ENCODE measurements around the gene FAM168B. TPM values are rescaled to one million over a fixed set of nuclear protein-coding genes. Genes with fewer than 3 reads are reported as not detected.

FAM168B gene, protein sequence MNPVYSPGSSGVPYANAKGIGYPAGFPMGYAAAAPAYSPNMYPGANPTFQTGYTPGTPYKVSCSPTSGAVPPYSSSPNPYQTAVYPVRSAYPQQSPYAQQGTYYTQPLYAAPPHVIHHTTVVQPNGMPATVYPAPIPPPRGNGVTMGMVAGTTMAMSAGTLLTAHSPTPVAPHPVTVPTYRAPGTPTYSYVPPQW
- total RNA-seq (10 to 100 TPM; 82.0 to 89.1 TPM), polyA plus RNA-seq (10 to 100 TPM; 29.9 to 43.8 (median 35.8) TPM), total RNA-seq (119 to 212 (median 180) reads per million in 6 experiments)

DNA sequence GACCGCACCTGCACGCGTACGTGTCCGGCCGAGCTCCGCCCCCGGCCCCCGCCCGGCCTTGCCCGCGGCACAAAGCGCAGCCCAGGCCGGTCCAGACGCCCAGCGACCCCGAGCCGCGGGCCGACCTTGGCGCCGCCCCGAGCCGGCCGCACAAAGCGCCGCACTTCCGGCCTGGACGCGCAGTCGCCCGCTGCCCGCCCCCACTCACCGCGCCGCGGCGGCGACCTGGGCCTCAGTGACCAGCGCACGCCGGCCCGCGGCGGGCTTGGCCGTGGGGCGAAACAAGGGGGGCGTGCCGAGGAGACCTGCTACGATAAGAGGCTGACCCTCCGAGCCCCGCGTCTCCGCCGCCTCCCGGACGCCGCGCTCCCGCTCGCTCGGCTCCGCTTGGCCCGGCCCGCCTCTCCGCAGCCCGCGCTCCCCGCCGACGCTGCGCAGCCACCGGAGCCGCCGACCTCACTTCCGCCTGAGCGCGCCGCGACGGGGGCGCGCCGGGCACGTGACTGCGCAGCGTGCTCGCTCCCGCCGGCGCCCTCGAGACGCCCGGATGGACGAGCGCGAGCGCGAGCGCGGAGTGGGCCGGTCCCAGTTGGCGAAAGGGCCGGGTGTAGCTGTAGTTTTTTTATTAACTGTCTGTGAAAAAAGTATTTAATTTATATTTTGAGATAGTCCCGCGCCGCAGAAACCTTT, at the start of gene FAM168B:
Gene FAM168B (minus strand): TSS at position 455 of the 690 bp plus-strand sequence. CDS start 10,814 bp downstream, outside the sequence.
- peak; percentile 85 to 86 for ATAC-seq

DNA sequence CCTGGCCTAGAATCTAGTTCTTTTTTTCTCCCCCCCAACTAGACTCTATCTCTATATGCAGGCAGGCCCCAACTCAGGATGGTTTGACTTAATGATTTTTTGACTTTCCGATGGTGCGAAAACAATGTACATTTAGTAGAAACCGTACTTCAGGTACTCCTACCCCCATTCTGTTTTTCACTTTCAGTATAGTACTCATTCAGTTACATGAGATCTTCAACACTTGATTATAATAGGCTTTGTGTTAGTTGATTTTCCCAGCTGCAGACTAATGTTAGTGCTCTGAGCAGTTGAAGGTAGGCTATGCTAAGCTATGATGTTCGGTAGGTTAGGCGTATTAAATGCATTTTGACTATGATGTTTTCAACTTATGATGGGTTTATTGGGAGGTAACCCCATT, 49.6 kb upstream of the FAM168B start:
- ATAC-seq (no peak), DNase-seq (no peak)
- Mint-ChIP-seq H3K9me3 (no peaks in the 10 kb centered on the region), H3K36me3 (peaks cover 6 to 92% (median 18%) of the 10 kb centered on the region in 3 donors), H3K27me3 (no peaks in the 10 kb centered on the region), H3K27ac (peak overlapping the region in 2 of 10 donors; percentile 47 to 48), H3K4me1 (peaks cover 8 to 24% (median 14%) of the 10 kb centered on the region in 4 donors), H3K4me3 (no peak overlapping the region)
- POLR2A ChIA-PET, result no interaction called here

More for the DNA sequence above, at the start of gene FAM168B:
- H3K27ac Mint-ChIP-seq, result peak within 1 kb of the TSS; percentile 90 to 98 (median 96)
- peak within 1 kb of the TSS; percentile 88 to 98 (median 94) for H3K4me3 Mint-ChIP-seq
- peaks cover 3 to 20% (median 4%) of the 10 kb centered on the region in 3 donors for H3K36me3 Mint-ChIP-seq
- POLR2A ChIA-PET, result interaction anchor here (0.6 to 3.9 kb wide), 15 partner anchors 8 to 751 kb away, joined by 3 to 69 read pairs (median 4); partner anchors contain the start of genes IMP4 and PLEKHB2
- no peaks in the 10 kb centered on the region for H3K27me3 Mint-ChIP-seq
- H3K4me1 Mint-ChIP-seq, result peaks cover 5 to 34% (median 18%) of the 10 kb centered on the region in 4 donors
- no peaks in the 10 kb centered on the region for H3K9me3 Mint-ChIP-seq
- peak; percentile 82 to 93 (median 90) for DNase-seq

DNA sequence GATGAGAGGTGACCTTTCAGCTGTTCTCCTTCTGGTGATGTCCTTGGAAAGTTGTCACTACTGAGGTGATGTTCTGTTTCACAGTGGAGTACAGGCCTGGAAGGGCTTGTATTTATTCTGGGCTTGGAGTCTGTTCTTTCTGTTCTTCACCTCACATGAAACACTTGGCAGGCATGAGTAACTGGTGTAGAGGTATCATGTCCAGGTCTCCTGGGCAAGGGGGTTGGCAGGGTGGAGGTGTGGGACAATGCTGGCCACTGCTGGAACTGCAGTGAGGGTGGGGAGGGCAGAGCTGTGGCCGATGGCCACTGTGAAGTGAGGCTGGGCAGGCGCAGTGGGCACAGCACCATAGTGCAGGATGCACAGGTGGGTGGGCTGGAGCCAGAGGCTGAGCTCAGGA, 47.3 kb upstream of the FAM168B start:
- Mint-ChIP-seq H3K36me3 (peaks cover 6 to 92% (median 23%) of the 10 kb centered on the region in 3 donors), H3K27ac (peak overlapping the region in 7 of 10 donors; percentile 19 to 89 (median 69)), H3K4me3 (no peak overlapping the region), H3K27me3 (no peaks in the 10 kb centered on the region), H3K4me1 (peaks cover 15 to 33% (median 21%) of the 10 kb centered on the region in 4 donors), H3K9me3 (no peaks in the 10 kb centered on the region)
- POLR2A ChIA-PET, result no interaction called here
- no peak for ATAC-seq
- no peak for DNase-seq

DNA sequence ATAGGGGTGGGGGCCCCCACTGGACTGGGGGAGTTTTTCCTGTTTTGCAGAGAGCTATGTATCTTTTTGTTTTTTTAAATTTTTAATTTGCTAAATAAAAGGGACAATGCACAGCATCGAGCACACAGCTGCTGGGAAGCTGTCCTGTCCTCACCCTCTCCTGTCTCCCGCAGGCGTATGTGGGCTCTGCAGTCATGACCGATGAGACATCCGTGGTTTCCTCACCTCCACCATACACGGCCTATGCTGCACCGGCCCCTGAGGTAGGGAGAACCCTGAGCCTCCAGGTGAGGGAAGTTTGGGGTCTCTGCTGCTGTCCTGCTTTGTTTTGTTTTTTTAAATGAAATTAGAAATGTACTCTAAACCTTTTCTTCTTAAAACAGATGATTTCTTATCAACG, 39.5 kb upstream of the FAM168B start:
- ATAC-seq (no peak), DNase-seq (no peak)
- Mint-ChIP-seq H3K27ac (peak overlapping the region in 4 of 10 donors; percentile 53 to 65 (median 58)), H3K4me1 (peaks cover 6 to 12% (median 8%) of the 10 kb centered on the region in 4 donors), H3K9me3 (peaks cover 0 to 3% (median 0%) of the 10 kb centered on the region in 9 donors), H3K27me3 (no peaks in the 10 kb centered on the region), H3K4me3 (no peak overlapping the region), H3K36me3 (peaks cover 16 to 93% (median 38%) of the 10 kb centered on the region in 3 donors)
- POLR2A ChIA-PET, result no interaction called here

DNA sequence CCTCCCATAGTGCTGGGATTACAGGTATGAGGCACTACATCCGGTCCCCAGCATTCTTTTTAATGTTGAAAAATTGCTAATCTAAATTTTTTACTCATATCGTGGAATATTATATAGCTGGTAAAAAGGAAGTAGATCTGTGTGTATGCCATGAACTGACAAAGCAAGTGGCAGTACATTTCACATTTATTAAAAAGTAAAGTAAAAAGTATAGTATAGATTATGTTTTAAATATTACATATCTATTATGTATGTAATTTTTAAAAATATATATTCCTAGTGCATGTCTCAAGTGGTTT, 37.0 kb upstream of the FAM168B start:
- ATAC-seq (no peak), DNase-seq (no peak)
- Mint-ChIP-seq H3K4me1 (peaks cover 0 to 4% (median under 1%) of the 10 kb centered on the region in 4 donors), H3K27ac (no peak overlapping the region), H3K4me3 (no peak overlapping the region), H3K27me3 (no peaks in the 10 kb centered on the region), H3K36me3 (peaks cover 23 to 95% (median 47%) of the 10 kb centered on the region in 3 donors), H3K9me3 (peaks cover 0 to 3% (median 0%) of the 10 kb centered on the region in 9 donors)
- POLR2A ChIA-PET, result no interaction called here

DNA sequence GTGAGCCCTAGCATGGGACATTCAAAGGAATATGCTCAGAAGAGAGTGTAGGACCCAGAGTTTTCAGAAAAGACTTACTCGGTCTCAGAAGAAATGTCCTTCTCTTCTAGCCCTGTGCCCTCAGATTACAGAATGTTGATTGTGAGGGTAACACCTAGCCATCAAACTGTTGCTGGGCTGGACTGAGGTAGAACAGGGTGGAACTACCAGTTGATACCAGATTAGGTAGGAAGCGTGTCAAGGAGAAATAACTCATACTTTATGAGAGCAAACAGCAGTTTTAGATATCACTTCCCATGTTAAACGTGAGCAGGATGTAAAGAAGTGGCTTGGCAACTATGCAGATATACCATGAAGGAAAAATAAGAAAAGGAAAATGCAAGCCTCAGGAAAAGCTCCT, 34.7 kb upstream of the FAM168B start:
- Mint-ChIP-seq H3K27me3 (no peaks in the 10 kb centered on the region), H3K36me3 (peaks cover 23 to 93% (median 44%) of the 10 kb centered on the region in 3 donors), H3K4me1 (peaks cover 3 to 11% (median 7%) of the 10 kb centered on the region in 4 donors), H3K9me3 (peaks cover 0 to 3% (median 0%) of the 10 kb centered on the region in 9 donors), H3K4me3 (no peak overlapping the region), H3K27ac (peak overlapping the region in 1 of 10 donors; percentile 8)
- POLR2A ChIA-PET, result no interaction called here
- no peak for DNase-seq
- ATAC-seq, result no peak

DNA sequence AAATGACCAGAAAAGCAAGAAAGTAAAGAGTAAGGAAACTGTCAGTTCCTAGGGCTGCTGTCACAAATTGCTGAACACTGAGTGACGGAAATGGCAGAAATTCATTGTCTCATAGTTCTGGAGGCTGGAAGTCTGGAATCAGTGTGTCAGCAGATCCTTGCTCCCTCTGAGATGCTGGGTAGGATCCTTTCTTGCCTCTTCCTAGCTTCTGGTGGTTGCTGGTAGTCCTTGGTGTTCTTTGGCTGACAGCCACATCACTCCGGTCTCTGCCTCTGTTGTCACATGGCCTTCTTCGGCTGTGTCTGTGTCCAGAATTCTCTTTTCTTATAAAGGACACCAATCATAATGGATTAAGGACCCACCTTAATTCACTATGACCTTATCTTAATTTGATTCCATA, 33.8 kb upstream of the FAM168B start:
- Mint-ChIP-seq H3K27me3 (no peaks in the 10 kb centered on the region), H3K4me1 (peaks cover 7 to 15% (median 10%) of the 10 kb centered on the region in 4 donors), H3K27ac (no peak overlapping the region), H3K36me3 (peaks cover 23 to 94% (median 44%) of the 10 kb centered on the region in 3 donors), H3K4me3 (no peak overlapping the region), H3K9me3 (peaks cover 0 to 3% (median 0%) of the 10 kb centered on the region in 9 donors)
- DNase-seq (no peak), ATAC-seq (no peak)
- POLR2A ChIA-PET, result no interaction called here

DNA sequence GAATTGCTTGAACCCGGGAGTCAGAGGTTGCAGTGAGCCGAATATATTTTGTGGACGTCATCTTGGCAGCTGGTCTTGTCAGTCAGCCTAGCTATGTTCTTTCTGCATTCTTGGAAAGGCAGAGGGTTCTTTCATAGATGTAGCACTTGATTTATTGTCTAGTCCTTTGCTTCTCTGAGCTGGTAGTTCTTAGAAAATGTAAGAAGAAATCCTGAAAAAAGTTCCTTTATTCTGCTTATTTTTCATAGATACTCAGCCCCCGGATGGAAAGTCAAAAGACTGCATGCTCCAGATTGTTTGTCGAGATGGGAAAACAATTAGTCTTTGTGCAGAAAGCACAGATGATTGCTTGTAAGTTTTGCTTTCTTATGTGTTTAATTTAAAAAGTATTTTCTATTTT, 33.2 kb upstream of the FAM168B start:
- POLR2A ChIA-PET, result no interaction called here

DNA sequence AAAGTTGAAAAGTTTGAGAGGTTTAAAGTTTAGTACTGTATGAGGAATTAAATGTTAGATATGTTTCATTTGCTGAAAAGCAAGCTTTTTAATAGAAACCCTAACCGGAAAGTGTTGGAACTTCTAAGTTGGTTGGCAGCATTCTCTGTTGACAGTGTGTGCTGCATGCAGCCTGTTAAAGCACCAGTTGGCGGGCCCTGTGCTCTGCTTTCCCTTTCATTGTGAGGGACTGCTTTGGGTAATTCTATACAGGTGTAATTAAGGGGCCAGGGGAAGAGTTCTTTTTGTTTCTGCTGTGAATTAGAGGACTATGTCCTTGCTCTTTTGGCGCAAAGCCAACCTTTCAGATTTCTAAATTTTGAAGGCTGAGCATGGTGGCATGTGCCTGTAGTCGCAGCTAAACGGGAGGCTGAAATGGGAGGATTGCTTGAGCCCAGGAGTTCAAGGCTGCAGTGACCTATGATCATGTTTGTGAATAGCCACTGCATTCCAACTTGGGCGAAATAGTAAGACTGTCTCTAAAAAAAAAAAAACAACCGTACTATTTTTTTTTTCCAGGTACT, 32.0 kb upstream of the FAM168B start:
- Mint-ChIP-seq H3K36me3 (peaks cover 23 to 94% (median 39%) of the 10 kb centered on the region in 3 donors), H3K4me3 (no peak overlapping the region), H3K27me3 (no peaks in the 10 kb centered on the region), H3K9me3 (peaks cover 0 to 3% (median 0%) of the 10 kb centered on the region in 9 donors), H3K4me1 (peaks cover 12 to 22% (median 16%) of the 10 kb centered on the region in 4 donors), H3K27ac (peak overlapping the region in 3 of 10 donors; percentile 15 to 41 (median 16))
- ATAC-seq (no peak), DNase-seq (no peak)
- POLR2A ChIA-PET, result no interaction called here

More for the DNA sequence above, 33.2 kb upstream of the FAM168B start:
- H3K4me1 Mint-ChIP-seq, result peaks cover 7 to 15% (median 11%) of the 10 kb centered on the region in 4 donors
- H3K4me3 Mint-ChIP-seq, result no peak overlapping the region
- no peaks in the 10 kb centered on the region for H3K27me3 Mint-ChIP-seq
- no peak overlapping the region for H3K27ac Mint-ChIP-seq
- peaks cover 23 to 93% (median 46%) of the 10 kb centered on the region in 3 donors for H3K36me3 Mint-ChIP-seq
- ATAC-seq (no peak), DNase-seq (no peak)
- H3K9me3 Mint-ChIP-seq, result peaks cover 0 to 3% (median 0%) of the 10 kb centered on the region in 9 donors

DNA sequence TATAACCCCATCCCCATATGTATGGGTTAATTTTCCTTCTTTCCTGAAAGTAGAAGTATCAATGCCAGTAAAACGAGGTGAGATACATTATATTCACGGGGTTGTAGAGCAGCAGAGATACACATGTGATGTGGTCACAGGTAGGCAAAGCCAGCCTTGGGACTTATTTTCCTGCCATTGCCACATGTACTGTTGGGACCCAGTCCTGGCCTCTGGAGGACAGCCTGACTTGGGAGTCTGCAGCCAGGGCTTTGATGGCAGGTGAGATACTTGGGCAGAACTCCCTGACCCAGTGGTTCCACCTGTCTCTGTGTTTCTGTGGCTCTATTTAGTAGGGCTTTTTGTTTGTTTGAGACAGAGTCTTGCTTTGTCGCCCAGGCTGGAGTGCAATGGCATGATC, 29.9 kb upstream of the FAM168B start:
- H3K27me3 Mint-ChIP-seq, result no peaks in the 10 kb centered on the region

DNA sequence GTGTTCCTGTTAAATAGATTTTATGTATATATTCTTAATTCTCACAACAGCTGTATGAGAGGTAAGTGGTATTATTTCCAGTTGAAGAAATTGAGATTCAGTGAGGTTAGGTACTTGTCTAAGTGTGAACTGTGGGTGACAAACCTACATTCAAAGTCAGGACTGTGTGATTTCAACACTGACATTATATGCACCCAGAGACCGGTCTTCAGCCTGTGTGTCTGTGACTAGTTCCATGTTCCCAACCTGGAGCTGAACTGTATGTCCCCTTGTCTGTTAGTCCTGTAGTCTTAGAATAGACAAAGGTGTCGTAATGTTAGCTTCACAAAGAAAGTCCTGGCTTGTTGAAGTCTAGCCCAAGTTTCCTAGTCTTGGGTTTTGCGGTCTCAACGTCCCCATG, 29.2 kb upstream of the FAM168B start:
- DNase-seq, result no peak
- ATAC-seq, result no peak
- Mint-ChIP-seq H3K27ac (peak overlapping the region in 2 of 10 donors; percentile 9 to 41), H3K9me3 (no peaks in the 10 kb centered on the region), H3K36me3 (peaks cover 5 to 69% (median 14%) of the 10 kb centered on the region in 3 donors), H3K27me3 (no peaks in the 10 kb centered on the region), H3K4me1 (peaks cover 18 to 43% (median 27%) of the 10 kb centered on the region in 4 donors), H3K4me3 (no peak overlapping the region)
- POLR2A ChIA-PET, result no interaction called here

More for the DNA sequence above, 29.9 kb upstream of the FAM168B start:
- ATAC-seq, result no peak
- DNase-seq, result no peak
- Mint-ChIP-seq H3K4me3 (no peak overlapping the region), H3K4me1 (peaks cover 15 to 36% (median 22%) of the 10 kb centered on the region in 4 donors), H3K27ac (peak overlapping the region in 3 of 10 donors; percentile 9 to 70 (median 27)), H3K9me3 (no peaks in the 10 kb centered on the region), H3K36me3 (peaks cover 11 to 75% (median 21%) of the 10 kb centered on the region in 3 donors)
- POLR2A ChIA-PET, result no interaction called here

DNA sequence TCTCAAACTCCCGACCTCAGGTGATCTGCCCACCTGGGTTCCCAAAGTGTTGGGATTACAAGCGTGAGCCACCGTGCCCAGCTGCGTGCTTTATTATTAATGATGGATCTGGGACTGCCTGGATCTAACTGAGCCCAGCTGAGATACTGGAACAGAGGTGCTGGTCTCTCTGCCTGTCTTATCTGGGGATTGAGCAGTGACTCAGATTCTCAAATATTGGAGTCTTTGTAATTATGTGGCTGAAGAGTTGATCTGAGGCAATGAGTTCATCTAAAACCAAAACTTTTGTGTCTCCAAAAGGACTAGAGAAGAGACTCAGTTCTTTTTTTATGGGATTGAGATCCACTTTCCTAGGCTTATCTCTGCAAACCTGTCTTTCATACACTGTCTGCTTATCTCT, 28.2 kb upstream of the FAM168B start:
- POLR2A ChIA-PET, result no interaction called here
- Mint-ChIP-seq H3K27ac (peak overlapping the region in 1 of 10 donors; percentile 14), H3K36me3 (peaks cover 0 to 62% (median 8%) of the 10 kb centered on the region in 3 donors), H3K27me3 (no peaks in the 10 kb centered on the region), H3K4me3 (no peak overlapping the region), H3K4me1 (peaks cover 18 to 50% (median 29%) of the 10 kb centered on the region in 4 donors), H3K9me3 (no peaks in the 10 kb centered on the region)
- DNase-seq, result no peak
- no peak for ATAC-seq

Measured in naive thymus-derived CD8-positive, alpha-beta T cell (primary cell).